Sigmoid colon (tissue), 7 donors: ENCODE results near the gene SHH. TPM values are rescaled to one million over a fixed set of nuclear protein-coding genes. Genes with fewer than 3 reads are reported as not detected.

Experiments
- DNase-seq: peaks from one replicate; pipeline ENCODE4 v3.0.0-alpha.2; 2019
- H3K27ac ChIP-seq, 4 donors: fragments of 200-600 bp; sonication (generic); one replicate each; pipeline ENCODE4 v1.5.1; 2016 to 2019; ENCODE audit warnings: mild to moderate bottlenecking in 1 of 4
- H3K27me3 ChIP-seq, 3 donors: fragments of 200-600 bp; sonication (generic); one replicate each; pipeline ENCODE4 v1.5.1; 2019; ENCODE audit warnings: mild to moderate bottlenecking in 1 of 3
- H3K36me3 ChIP-seq, 4 donors: fragments of 200-600 bp; sonication (generic); one replicate each; pipeline ENCODE4 v1.5.1; 2016 to 2019
- H3K4me1 ChIP-seq, 4 donors: fragments of 200-600 bp; sonication (generic); one replicate each; pipeline ENCODE4 v1.5.1; 2017 to 2019
- H3K4me3 ChIP-seq, 4 donors: fragments of 200-600 bp; sonication (generic); one replicate each; pipeline ENCODE4 v1.5.1; 2017 to 2019; ENCODE audit warnings: mild to moderate bottlenecking in 2 of 4, moderate library complexity in 1 of 4
- H3K9me3 ChIP-seq, 4 donors: fragments of 200-600 bp in 3 of 4; sonication (generic) in 3 of 4; one replicate each; pipeline versions ENCODE4 v1.5.1 to v1.6.1; 2013 to 2019
- EP300 ChIP-seq, 4 donors: sonication (generic); formaldehyde crosslinking; IDR thresholded peaks; one replicate each; pipeline ENCODE4 v1.6.1; 2017; ENCODE audit warnings: antibody characterized with exemption in 4 of 4
- POLR2A ChIP-seq, 2 donors: fragments of 450-650 bp; IDR thresholded peaks; one replicate each; pipeline ENCODE4 v1.6.1; 2016; ENCODE audit warnings: antibody characterized with exemption in 2 of 2, mild to moderate bottlenecking in 2 of 2, moderate library complexity in 2 of 2
- POLR2AphosphoS5 ChIP-seq, 4 donors: sonication (generic); formaldehyde crosslinking; IDR thresholded peaks; one replicate each; pipeline ENCODE4 v1.6.1; 2017; ENCODE audit warnings: antibody characterized with exemption in 4 of 4
- WGBS, 2 donors: extraction: QIAGEN DNeasy Blood & Tissue Kit; methylation state at CpG; one replicate each; pipeline ENCODE4 v1.1.7; 2013; 5-methylcytosine and 5-hydroxymethylcytosine counted together
- intact Hi-C: fragments of 100-400 bp; cut with DNase I; formaldehyde crosslinking; loops from one replicate; pipeline ENCODE4 v1.15.1; 2023
- polyA plus RNA-seq, 3 donors: library from polyadenylated mRNA; stranded (reverse); fragments of 200-250 nt; gene quantifications; one replicate each; pipeline ENCODE4 v1.2.3, GENCODE V29; 2013
- total RNA-seq, 4 donors: library from RNA; depleted of rRNA; stranded (reverse); fragments of >200 nt; gene quantifications; one replicate each; pipeline ENCODE4 v1.1.0, GENCODE V29; 2016
- TF ChIP-seq, protein P1 (sequence below), 4 experiments: fragments of 450-650 bp in 3 of 4; fragments of 200-600 bp in 1 of 4; IDR thresholded peaks; one replicate each; pipeline ENCODE4 v1.5.1; 2016 to 2019; ENCODE audit warnings: antibody characterized with exemption in 4 of 4, mild to moderate bottlenecking in 3 of 4, moderate library complexity in 2 of 4
- donor health status: healthy with polysubstance abuse.
- donor health status: Bipolar disorder and iron deficiency.
- donor health status: healthy.

Gene SHH
- total and polyA plus RNA-seq, 7 donors, result 0.46 to 1.8 (median 0.60) TPM; not detected in 4

DNA sequence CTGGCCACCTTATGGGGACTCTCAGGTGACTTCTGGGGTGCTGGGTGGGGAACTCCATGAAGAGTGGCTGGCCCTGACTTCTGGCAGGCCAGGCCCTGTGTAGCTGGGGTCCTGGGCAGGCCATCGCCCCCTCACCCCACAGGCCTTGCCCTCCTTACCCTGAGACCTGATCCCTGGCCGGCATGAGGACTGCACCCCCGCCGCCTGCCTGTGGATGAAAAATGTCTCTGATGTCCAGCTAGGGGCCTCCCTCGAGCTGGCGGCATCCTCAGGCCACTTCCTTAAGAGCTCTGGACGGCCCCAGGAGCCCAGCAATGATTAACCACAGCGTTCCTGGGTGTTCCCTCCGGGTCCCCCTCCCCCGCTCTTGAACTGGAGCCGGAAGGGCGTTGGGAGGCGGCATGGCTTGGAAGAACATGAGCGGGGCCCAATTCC, 31.8 kb upstream of the SHH start:
- peaks cover 0 to 26% (median 0%) of the 10 kb centered on the region in 3 donors for H3K27me3 ChIP-seq

DNA sequence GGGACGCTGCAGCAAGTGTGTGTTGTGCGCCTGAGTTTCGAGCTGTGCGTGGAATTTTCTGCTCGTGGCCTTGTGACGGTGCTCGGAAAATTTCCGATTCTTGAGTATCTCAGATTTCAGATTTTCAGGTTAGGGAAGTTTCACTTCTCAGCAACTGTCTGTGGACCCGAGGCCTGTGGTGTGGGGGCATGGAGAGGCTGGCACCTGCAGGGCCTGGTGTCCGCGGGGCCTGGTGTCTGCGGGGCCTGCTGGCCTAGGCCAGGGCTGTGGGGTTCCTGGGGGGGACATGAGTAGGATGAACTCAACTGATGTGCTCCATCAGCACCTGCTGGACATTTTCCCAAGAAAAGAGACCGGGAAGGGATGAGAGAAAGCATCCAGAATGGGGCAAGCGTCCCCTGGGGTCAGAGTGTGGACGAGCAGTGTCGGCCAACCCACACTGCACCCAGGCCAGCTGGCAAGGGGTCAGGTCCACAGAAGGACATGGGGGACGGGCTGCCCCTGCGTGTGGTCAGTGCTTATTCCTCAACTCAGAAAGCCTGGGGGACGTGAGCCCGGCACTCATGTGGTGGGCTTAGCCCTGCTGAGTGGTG, 31.3 kb upstream of the SHH start:
- no peak for TF ChIP-seq POLR2A (IDR thresholded peaks at IDR 0.05)
- TF ChIP-seq EP300 (IDR thresholded peaks at IDR 0.05), result no peak
- TF ChIP-seq, protein P1, sequence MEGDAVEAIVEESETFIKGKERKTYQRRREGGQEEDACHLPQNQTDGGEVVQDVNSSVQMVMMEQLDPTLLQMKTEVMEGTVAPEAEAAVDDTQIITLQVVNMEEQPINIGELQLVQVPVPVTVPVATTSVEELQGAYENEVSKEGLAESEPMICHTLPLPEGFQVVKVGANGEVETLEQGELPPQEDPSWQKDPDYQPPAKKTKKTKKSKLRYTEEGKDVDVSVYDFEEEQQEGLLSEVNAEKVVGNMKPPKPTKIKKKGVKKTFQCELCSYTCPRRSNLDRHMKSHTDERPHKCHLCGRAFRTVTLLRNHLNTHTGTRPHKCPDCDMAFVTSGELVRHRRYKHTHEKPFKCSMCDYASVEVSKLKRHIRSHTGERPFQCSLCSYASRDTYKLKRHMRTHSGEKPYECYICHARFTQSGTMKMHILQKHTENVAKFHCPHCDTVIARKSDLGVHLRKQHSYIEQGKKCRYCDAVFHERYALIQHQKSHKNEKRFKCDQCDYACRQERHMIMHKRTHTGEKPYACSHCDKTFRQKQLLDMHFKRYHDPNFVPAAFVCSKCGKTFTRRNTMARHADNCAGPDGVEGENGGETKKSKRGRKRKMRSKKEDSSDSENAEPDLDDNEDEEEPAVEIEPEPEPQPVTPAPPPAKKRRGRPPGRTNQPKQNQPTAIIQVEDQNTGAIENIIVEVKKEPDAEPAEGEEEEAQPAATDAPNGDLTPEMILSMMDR (IDR thresholded peaks at IDR 0.05), result no peak
- TF ChIP-seq POLR2AphosphoS5 (IDR thresholded peaks at IDR 0.05), result no peak
- Histone ChIP-seq H3K9me3 (no peaks in the 10 kb centered on the region), H3K4me1 (no peaks in the 10 kb centered on the region), H3K36me3 (no peaks in the 10 kb centered on the region), H3K4me3 (no peak overlapping the region), H3K27ac (no peak overlapping the region), H3K27me3 (peaks cover 0 to 26% (median 0%) of the 10 kb centered on the region in 3 donors)
- DNase-seq, result peak; percentile 46
- intact Hi-C loops, result no loop called here
- WGBS, 2 donors, result 90 to 93% methylated on average over 20 of the region's 20 CpGs

More for the DNA sequence above, 31.8 kb upstream of the SHH start:
- WGBS, 2 donors, result 14 to 61% methylated on average over 14 of the region's 14 CpGs
- intact Hi-C loops, result no loop called here
- DNase-seq, result peak; percentile 47
- no peaks in the 10 kb centered on the region for H3K36me3 ChIP-seq
- no peak for TF ChIP-seq EP300 (IDR thresholded peaks at IDR 0.05)
- no peak for TF ChIP-seq POLR2A (IDR thresholded peaks at IDR 0.05)
- TF ChIP-seq, protein P1 (IDR thresholded peaks at IDR 0.05), result peak in 1 of 4 experiments; percentile 7
- H3K9me3 ChIP-seq, result no peaks in the 10 kb centered on the region
- no peak overlapping the region for H3K4me3 ChIP-seq
- no peak overlapping the region for H3K27ac ChIP-seq
- no peaks in the 10 kb centered on the region for H3K4me1 ChIP-seq

DNA sequence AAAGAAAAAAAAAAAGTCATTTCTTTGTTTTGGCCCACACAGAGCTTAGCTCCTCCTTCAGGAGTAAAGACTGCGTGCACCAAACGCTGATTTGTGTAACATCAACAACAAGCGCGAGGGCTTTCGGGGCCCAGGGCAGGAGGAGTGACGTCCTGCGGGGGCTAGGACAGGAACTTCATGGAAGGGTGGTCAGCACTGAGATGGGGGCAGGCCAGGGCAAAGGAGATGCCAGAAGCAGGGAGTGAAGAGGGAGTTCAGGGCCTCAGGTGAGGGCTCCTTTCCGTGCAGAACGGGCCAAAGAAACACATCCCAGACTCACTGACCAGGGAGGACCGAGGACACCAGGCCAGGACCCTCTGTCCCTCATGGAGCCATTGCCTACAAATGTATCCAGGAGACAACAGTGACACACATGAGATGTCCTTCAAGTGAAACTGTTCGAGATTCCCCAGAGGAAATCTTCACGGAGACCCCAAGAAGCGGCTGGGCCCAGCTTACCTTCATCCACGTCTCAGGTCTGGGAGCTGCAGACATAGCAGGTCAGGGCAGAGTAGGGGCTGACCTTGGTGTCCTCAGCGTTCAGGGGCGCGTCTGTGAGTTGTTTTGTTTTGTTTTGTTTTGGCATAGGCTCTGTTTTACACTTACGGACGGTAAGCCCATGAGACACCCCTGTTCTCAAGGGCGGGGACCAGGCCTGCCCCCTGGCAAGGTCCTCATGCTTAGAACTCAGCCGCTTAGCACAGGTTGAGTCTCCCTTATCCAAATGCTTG, 30.4 kb upstream of the SHH start:
- H3K9me3 ChIP-seq, result no peaks in the 10 kb centered on the region
- TF ChIP-seq, protein P1 (IDR thresholded peaks at IDR 0.05), result no peak
- no peak for TF ChIP-seq POLR2A (IDR thresholded peaks at IDR 0.05)
- no peak for TF ChIP-seq POLR2AphosphoS5 (IDR thresholded peaks at IDR 0.05)
- TF ChIP-seq EP300 (IDR thresholded peaks at IDR 0.05), result no peak
- no peaks in the 10 kb centered on the region for H3K36me3 ChIP-seq
- WGBS, 2 donors, result 84 to 89% methylated on average over 21 of the region's 21 CpGs
- H3K27ac ChIP-seq, result no peak overlapping the region
- intact Hi-C loops, result no loop called here
- peak; percentile 47 for DNase-seq
- H3K4me1 ChIP-seq, result no peaks in the 10 kb centered on the region
- peaks cover 0 to 26% (median 0%) of the 10 kb centered on the region in 3 donors for H3K27me3 ChIP-seq
- H3K4me3 ChIP-seq, result no peak overlapping the region

DNA sequence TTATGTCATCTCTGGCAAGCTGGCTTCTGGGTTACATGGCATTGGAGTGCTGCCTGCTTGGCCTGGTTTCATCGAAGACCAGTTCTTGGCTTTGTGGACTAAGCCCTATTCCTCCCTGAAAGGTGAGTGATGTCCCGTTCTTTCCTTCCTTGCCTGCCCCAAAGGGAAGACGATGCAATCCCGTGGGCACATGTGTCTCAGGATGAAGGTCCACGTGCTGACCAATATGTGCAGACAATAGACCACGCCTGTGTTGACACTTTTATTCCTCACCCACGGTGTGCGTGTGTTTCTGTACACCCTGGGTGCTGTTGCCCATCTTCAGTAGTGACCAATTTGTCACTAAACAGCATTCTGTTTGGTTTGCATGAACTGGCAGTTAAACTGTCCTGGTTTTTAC, 28.6 kb upstream of the SHH start:
- 53 to 82% methylated on average over 8 of the region's 8 CpGs for WGBS, 2 donors

More for the DNA sequence above, 28.6 kb upstream of the SHH start:
- Histone ChIP-seq H3K27ac (no peak overlapping the region), H3K4me3 (no peak overlapping the region), H3K4me1 (no peaks in the 10 kb centered on the region), H3K36me3 (no peaks in the 10 kb centered on the region), H3K9me3 (no peaks in the 10 kb centered on the region), H3K27me3 (peaks cover 0 to 23% (median 0%) of the 10 kb centered on the region in 3 donors)
- TF ChIP-seq, protein P1 (IDR thresholded peaks at IDR 0.05), result no peak
- TF ChIP-seq EP300 (IDR thresholded peaks at IDR 0.05), result no peak
- TF ChIP-seq POLR2AphosphoS5 (IDR thresholded peaks at IDR 0.05), result no peak
- no peak for TF ChIP-seq POLR2A (IDR thresholded peaks at IDR 0.05)
- intact Hi-C loops, result no loop called here
- peak; percentile 19 for DNase-seq
